HTERT RPE-1 (cell line): ENCODE measurements around the gene ABI3BP.

ENCODE experiments used
- in situ Hi-C: fragments of 300-500 bp; cut with MboI; formaldehyde crosslinking; loops from 4 replicates; pipeline ENCODE4 v1.14.3; 2020; ENCODE audit warnings: low sequenced_read_pairs

ABI3BP gene

GRCh38 chr3:100838157-100838556 is 155.1 kb downstream of the ABI3BP start:
- in situ Hi-C loops: no loop called here

- in situ Hi-C loops: no loop called here
These were observed 156.6 kb downstream of the ABI3BP start for GRCh38 chr3:100836661-100837060.

DNA sequence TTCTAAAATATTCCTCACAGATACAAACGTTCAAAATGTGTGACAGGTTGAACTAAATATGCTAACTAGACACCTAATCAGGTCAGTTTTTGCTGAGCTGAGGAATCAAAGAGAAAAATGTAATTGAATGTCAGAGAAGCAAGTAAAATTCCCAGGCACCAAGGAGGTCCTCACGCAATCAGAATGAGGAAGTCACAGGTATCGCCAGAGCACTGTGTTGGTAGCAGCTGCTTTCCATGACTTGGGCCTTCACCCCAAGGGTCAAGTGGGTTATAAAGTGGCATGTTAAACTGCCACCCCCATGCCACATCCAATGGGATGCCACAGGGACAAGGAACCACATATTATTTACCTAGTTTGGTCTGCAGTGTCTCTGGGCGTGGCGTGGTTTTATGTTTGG is 158.9 kb downstream of the ABI3BP start:
- in situ Hi-C loops: no loop called here

DNA sequence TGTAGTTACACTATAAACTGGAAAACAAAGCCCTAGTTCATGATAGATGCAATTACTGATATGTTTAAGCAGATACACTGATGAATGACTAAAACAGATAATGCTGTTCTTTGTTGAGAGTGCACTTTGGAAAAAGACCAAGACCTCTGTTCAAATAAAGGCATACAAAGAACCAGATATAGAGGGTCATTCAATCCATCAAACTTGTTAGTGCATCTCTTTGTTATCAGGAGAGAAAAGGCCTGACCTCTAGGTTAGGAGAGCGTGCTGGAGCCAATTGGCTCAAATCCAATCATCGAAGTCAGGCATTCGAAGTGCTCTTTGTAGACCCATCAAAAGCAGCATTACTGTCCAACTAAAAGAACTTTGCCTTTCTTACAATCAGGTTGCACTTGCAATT is 159.7 kb downstream of the ABI3BP start:
- in situ Hi-C loops: no loop called here

DNA sequence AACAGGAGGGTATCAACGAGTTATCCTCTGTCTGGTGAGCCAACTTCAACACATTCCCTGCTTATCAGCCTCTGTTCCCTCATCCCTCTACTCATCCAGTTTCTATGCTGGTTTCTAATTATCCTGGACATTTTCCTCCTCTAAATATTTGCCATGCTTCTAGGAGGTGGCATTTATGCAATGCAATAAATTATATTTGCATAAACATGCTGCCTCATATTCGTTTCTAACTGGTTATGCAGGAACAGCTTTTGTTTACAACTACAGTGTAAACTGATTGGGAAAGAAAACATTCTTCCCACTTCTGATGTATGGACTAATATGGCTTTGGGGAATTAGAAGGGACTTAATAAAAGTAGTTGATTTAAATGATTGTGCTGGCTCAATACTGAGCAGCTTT is 161.6 kb downstream of the ABI3BP start:
- in situ Hi-C loops: no loop called here

GRCh38 chr3:100830931-100831330 is 162.3 kb downstream of the ABI3BP start:
- in situ Hi-C loops: no loop called here

GRCh38 chr3:100825574-100825973 is 167.6 kb downstream of the ABI3BP start:
- in situ Hi-C loops: no loop called here

GRCh38 chr3:100815583-100815982 is 177.6 kb downstream of the ABI3BP start:
- in situ Hi-C loops: no loop called here

DNA sequence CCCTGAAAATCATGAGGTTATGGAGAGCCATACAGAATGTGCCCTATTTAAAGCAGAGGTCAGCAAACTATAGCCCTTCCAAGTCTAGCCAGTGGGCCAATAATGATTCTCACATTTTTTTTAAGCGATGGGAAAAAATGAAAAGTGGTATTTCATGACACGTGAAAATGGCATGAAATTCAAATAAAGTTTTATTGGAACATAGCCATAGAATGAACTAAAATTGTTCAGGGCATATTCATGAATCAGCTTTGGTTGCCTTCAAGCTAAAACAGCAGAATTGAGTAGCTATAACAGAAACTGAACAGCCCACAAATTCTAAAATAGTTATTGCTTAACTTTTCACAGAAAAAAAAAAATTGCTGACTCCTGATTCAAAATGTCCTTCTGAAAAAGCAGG is 179.4 kb downstream of the ABI3BP start:
- in situ Hi-C loops: no loop called here

GRCh38 chr3:100811779-100812507 is 181.3 kb downstream of the ABI3BP start:
- in situ Hi-C loops: no loop called here

GRCh38 chr3:100810671-100811070 is 182.6 kb downstream of the ABI3BP start:
- in situ Hi-C loops: no loop called here

DNA sequence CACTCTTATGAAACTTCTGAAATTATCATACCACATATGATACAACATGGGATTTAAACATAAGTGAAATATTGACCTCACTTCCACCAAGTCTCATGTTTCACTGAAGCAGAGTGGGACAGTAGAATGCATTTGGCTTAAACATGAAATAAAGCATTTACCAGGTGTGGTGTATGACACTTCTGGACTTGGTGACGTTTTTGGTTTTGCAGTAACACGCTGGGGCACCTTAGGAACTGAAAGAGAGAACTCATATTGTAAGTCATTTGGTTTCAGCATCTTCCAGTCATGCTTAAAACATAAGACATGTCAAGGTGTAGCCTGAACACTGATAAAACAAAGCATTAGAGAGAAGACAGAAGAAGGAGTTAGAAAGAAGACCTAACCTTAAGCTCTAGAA is 188.6 kb downstream of the ABI3BP start:
- in situ Hi-C loops: no loop called here

GRCh38 chr3:100803711-100804110 is 189.5 kb downstream of the ABI3BP start:
- in situ Hi-C loops: no loop called here

- in situ Hi-C loops: no loop called here
These were observed 191.1 kb downstream of the ABI3BP start for GRCh38 chr3:100802126-100802525.

DNA sequence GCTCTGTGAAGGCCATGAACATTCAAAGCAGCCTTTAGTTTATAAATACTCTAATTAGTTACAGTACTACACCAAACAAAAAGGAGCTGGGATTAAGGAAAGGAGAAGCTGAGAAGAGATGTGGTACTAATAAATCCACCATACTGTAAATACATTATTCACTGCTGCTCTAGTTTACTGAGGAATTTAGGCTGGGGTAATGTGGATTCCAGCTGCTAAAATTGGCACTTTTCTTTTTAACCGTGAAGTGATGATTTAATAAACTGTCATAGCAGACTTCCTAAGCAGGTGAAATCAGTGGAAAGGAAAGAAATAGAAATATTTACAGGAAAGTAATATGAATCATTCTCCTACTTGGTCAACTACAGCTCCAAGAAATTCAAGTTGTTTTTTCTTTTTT is 195.2 kb downstream of the ABI3BP start:
- in situ Hi-C loops: no loop called here

- in situ Hi-C loops: no loop called here
These were observed 196.7 kb downstream of the ABI3BP start for GRCh38 chr3:100796556-100796955.

GRCh38 chr3:100789579-100789978 is 203.6 kb downstream of the ABI3BP start:
- in situ Hi-C loops: no loop called here

DNA sequence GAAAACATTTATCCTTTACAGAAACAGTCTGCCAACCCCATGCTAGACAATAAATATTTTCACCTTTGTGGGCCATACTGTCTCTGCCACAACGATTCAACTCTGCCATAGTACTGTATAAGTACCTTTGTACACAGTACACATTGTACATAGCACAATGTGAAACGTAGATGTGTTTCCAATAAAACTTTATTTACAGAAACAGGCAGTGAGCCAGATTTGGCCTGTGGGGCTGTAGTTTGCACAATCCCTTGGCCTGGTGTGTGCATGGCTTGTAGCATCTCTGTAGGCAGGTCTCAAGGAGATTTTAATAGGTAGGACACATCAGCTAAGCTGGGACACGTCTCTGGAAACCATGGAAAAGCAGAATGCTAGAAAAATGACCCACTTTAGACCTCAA is 209.6 kb downstream of the ABI3BP start:
- in situ Hi-C loops: no loop called here

- in situ Hi-C loops: no loop called here
These were observed 210.3 kb downstream of the ABI3BP start for GRCh38 chr3:100782906-100783305.

- in situ Hi-C loops: no loop called here
These were observed 210.9 kb downstream of the ABI3BP start for GRCh38 chr3:100782348-100782747.

DNA sequence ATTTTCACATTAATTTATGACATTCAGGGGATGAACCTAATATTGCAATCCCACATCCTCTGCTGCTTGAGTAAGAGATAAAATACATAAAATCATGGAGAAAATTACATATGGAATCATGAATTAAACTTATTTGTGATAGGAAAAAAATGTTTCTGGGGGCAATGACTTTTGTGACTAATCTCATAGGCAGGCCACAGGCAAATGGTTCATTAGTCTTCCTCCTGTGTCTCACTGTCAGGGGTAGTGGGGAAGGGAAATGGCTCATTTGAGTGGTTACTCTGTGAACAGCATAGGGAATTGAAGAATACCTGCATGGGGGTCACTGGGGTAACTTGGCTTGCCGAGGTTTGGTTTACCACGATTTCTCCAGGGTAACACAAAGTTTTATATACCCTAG is 211.9 kb downstream of the ABI3BP start:
- in situ Hi-C loops: no loop called here

DNA sequence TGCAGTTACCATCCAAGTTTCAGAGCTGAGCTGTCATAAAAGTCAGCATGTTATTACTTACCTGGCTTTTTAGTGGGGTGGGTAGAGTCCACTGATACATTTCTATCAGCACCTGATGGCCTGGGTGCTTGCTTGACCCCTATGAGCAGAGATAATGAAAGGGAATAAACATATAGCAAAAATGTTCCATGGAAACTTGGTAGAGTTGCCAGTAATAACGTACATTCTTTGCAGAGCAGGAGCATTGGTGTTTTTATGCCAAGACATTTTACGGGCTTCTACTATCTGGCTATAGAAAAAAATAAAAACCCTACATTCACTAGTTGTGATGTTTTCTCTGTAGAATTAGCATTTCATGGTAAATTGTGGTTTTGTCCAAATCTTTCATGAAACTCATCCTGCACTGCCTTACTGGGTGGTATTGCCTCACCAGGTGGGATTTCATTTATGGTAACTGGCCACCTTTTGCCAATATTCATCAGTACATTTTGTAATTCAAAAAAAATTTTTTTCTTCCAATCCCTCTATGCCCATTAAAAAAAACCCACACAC is 213.1 kb downstream of the ABI3BP start:
- in situ Hi-C loops: no loop called here

GRCh38 chr3:100779480-100779879 is 213.7 kb downstream of the ABI3BP start:
- in situ Hi-C loops: no loop called here
